ENCODE measurements around the gene EIF3I.
"Not testable (repeated sequence)": the region's sequence is repeated elsewhere in the genome, so short reads cannot be mapped to it uniquely, and the experiment has no call there.

The EIF3I gene

GRCh38 chr1:32232558-32233304 lies 10.5 kb downstream of the EIF3I start:
- no peak for DNase-seq

GRCh38 chr1:32234792-32235191 lies 12.6 kb downstream of the EIF3I start:
- no peak for DNase-seq

- DNase-seq, result no peak
These were observed 17.1 kb downstream of the EIF3I start for GRCh38 chr1:32239337-32239736.

- DNase-seq, result no peak
These were observed 17.6 kb downstream of the EIF3I start for GRCh38 chr1:32239790-32240139.

- DNase-seq, result no peak
These were observed 18.1 kb downstream of the EIF3I start for GRCh38 chr1:32240140-32240951.

- DNase-seq, result no peak
These were observed 19.0 kb downstream of the EIF3I start for GRCh38 chr1:32241001-32241763.

- no peak for DNase-seq
These were observed 20.2 kb downstream of the EIF3I start for GRCh38 chr1:32242341-32242851.

- DNase-seq, result no peak
These were observed 24.7 kb downstream of the EIF3I start, which contains the start of gene FAM167B for GRCh38 chr1:32246888-32247273. Gene FAM167B (plus strand): TSS chr1:32247222. CDS start chr1:32247422, 200 bp downstream.

GRCh38 chr1:32247452-32247851 lies 25.2 kb downstream of the EIF3I start:
- DNase-seq, result no peak

- no peak for DNase-seq
These were observed 26.0 kb downstream of the EIF3I start for GRCh38 chr1:32247983-32248889.

GRCh38 chr1:32249831-32250525 lies 27.8 kb downstream of the EIF3I start:
- DNase-seq, result no peak

GRCh38 chr1:32250893-32251716 lies 28.9 kb downstream of the EIF3I start, which contains the start of gene LCK:
Gene LCK (plus strand): TSS chr1:32251265. CDS start chr1:32274330, 23,065 bp downstream.
- DNase-seq, result no peak

- DNase-seq, result no peak
These were observed 33.2 kb downstream of the EIF3I start for GRCh38 chr1:32255072-32256071.

- DNase-seq, result no peak
These were observed 34.4 kb downstream of the EIF3I start for GRCh38 chr1:32256473-32257226.

GRCh38 chr1:32257227-32257508 lies 35.0 kb downstream of the EIF3I start:
- no peak for DNase-seq

GRCh38 chr1:32263236-32263593 lies 41.0 kb downstream of the EIF3I start:
- not testable (repeated sequence) for DNase-seq

GRCh38 chr1:32263744-32264143 lies 41.5 kb downstream of the EIF3I start:
- DNase-seq, result no peak

- no peak for DNase-seq
These were observed 43.6 kb downstream of the EIF3I start for GRCh38 chr1:32265846-32266245.

All from NCI-H446 (cell line).